K562 (cell line): ENCODE data around the gene INCENP. TPM values are rescaled to one million over a fixed set of nuclear protein-coding genes. Genes with fewer than 3 reads are reported as not detected.

Experiments
- ARID3A ChIP-seq: IDR thresholded peaks from 2 replicates; pipeline ENCODE4 v1.6.1; 2012; ENCODE audit warnings: low read depth, low read length, improper control_type of control experiment, borderline replicate concordance
- ATF1 ChIP-seq, 2 experiments: fragments of 450-650 bp in 1 of 2; IDR thresholded peaks; 2 replicates each; pipeline ENCODE4 v1.6.1; 2016; ENCODE audit warnings: missing compliant biosample characterization in 1 of 2, missing genetic modification characterization in 1 of 2
- ATF6 ChIP-seq: sonication (generic); formaldehyde crosslinking; IDR thresholded peaks from 2 replicates; pipeline ENCODE4 v1.4.0; 2020; ENCODE audit warnings: mild to moderate bottlenecking, missing genetic modification reagents
- CBX3 ChIP-seq, 2 experiments: IDR thresholded peaks; 1 replicate in 1 of 2; 2 replicates in 1 of 2; pipeline ENCODE4 v1.6.1; 2012; ENCODE audit warnings: inconsistent platforms in 2 of 2, low read length in 2 of 2, borderline replicate concordance in 1 of 2, control low read depth in 1 of 2
- CEBPZ ChIP-seq: fragments of 150-350 bp; IDR thresholded peaks from 2 replicates; pipeline ENCODE4 v1.6.1; 2014; ENCODE audit warnings: low read depth, mild to moderate bottlenecking, low read length, borderline replicate concordance
- DEAF1 ChIP-seq: fragments of 450-650 bp; formaldehyde crosslinking; IDR thresholded peaks from 2 replicates; pipeline ENCODE4 v1.4.0; 2020; ENCODE audit warnings: mild to moderate bottlenecking, moderate library complexity
- E2F1 ChIP-seq: sonication (generic); formaldehyde crosslinking; IDR thresholded peaks from 2 replicates; pipeline ENCODE4 v1.8.1; 2023; ENCODE audit warnings: mild to moderate bottlenecking, missing genetic modification reagents, moderate library complexity
- NFYB ChIP-seq: IDR thresholded peaks from 2 replicates; pipeline ENCODE4 v1.6.1; 2011; ENCODE audit warnings: mild to moderate bottlenecking, moderate library complexity; ENCODE audit not compliant: insufficient read length; ENCODE audit errors: extremely low read depth
- POLR2A ChIP-seq: fragments of 450-650 bp; conservative IDR thresholded peaks from 2 replicates; pipeline ENCODE4 v1.6.1; 2016
- POLR2H ChIP-seq: IDR thresholded peaks from 2 replicates; pipeline ENCODE4 v1.6.1; 2016; ENCODE audit warnings: missing genetic modification characterization, low read depth, mild to moderate bottlenecking, control low read depth, missing compliant biosample characterization, moderate library complexity
- PTTG1 ChIP-seq: fragments of 450-650 bp; IDR thresholded peaks from 2 replicates; pipeline ENCODE4 v1.6.1; 2016; ENCODE audit warnings: low read depth, mild to moderate bottlenecking, missing genetic modification characterization, missing compliant biosample characterization
- SMARCE1 ChIP-seq: fragments of 450-650 bp; IDR thresholded peaks from 2 replicates; pipeline ENCODE4 v1.7.1; 2016; ENCODE audit warnings: mild to moderate bottlenecking
- SMC3 ChIP-seq: conservative IDR thresholded peaks from 2 replicates; pipeline ENCODE4 v1.6.1; 2011; ENCODE audit warnings: low read depth, low read length, improper control_type of control experiment; ENCODE audit not compliant: insufficient read depth
- STAG1 ChIP-seq: sonication (generic); formaldehyde crosslinking; IDR thresholded peaks from 2 replicates; pipeline ENCODE4 v1.5.0; 2020; ENCODE audit warnings: missing genetic modification reagents, borderline replicate concordance
- TCF7 ChIP-seq: sonication (generic); IDR thresholded peaks from 2 replicates; pipeline ENCODE4 v1.6.1; 2016; ENCODE audit warnings: antibody characterized with exemption, borderline replicate concordance
- polyA plus RNA-seq, 8 experiments: library from polyadenylated mRNA; depleted of rRNA in 4 of 8; stranded (reverse) in 5 of 8; unstranded in 3 of 8; fragments of >200 nt; fragmentation: Nextera tagmentation in 2 of 8; fragmentation: Illumina TruSeq in 1 of 8; extraction: Ambion mirVana in 2 of 8; extraction: Trizol in 1 of 8; gene quantifications; 2 replicates each; pipeline versions ENCODE4 v1.2.1 to v1.2.3, GENCODE V29; 2011 to 2014; ENCODE audit warnings: inconsistent platforms in 1 of 8, missing spikeins in 1 of 8
- total RNA-seq, 7 experiments: library from RNA; depleted of rRNA in 6 of 7; stranded (reverse); fragments of >200 nt in 6 of 7; fragmentation: Illumina TruSeq in 2 of 7; extraction: Trizol in 2 of 7; gene quantifications; 2 replicates each; pipeline versions ENCODE4 v1.2.1 to v1.2.3, GENCODE V29; 2011 to 2021; ENCODE audit warnings: low replicate concordance in 1 of 7

The INCENP gene
- total and polyA plus RNA-seq, 9 of the 15 experiments (the other 6 are each of a cell fraction or from before 2014, with no cell fraction given) = 1.1 to 97.9 (median 28.2) TPM

GRCh38 chr11:62081378-62082291 is 42.2 kb upstream of the INCENP start (continued):
- peak; percentile 93 for TF ChIP-seq SMC3
- peak; percentile 83; the same call in 1 of the 2 replicates for TF ChIP-seq STAG1 (CRISPR knock-in tag)
- TF ChIP-seq PTTG1 (tag) = no peak
- TF ChIP-seq POLR2H = no peak
- TF ChIP-seq E2F1 (CRISPR knock-in tag) = no peak
- TF ChIP-seq NFYB = no peak
- peak; percentile 94 for TF ChIP-seq DEAF1 (CRISPR knock-in tag)
- peak; percentile 79; the same call in 1 of the 2 replicates for TF ChIP-seq ARID3A
- TF ChIP-seq TCF7 = no peak
- TF ChIP-seq CEBPZ = no peak
- no peak for TF ChIP-seq POLR2A
- no peak for TF ChIP-seq CBX3 (IDR thresholded peaks at IDR 0.05; ENCODE audit: borderline replicate concordance in 1 of 2, low read length in 2 of 2)
- no peak for TF ChIP-seq SMARCE1
- TF ChIP-seq ATF6 (CRISPR knock-in tag) = no peak
- no peak for TF ChIP-seq ATF1 (CRISPR knock-in tag; IDR thresholded peaks at IDR 0.05)
- peak; percentile 58 for TF ChIP-seq ATF1 (tag; IDR thresholded peaks at IDR 0.05)
